H9 (cell line): ENCODE results near the gene FGF16. TPM values are rescaled to one million over a fixed set of nuclear protein-coding genes. Genes with fewer than 3 reads are reported as not detected.

Experiments used
- DNase-seq: peaks from one replicate; pipeline ENCODE4 v3.0.0-alpha.2; 2017
- H2AFZ ChIP-seq: one replicate; pipeline ENCODE4 v1.6.1; 2013; ENCODE audit warnings: mild to moderate bottlenecking, low read length, control low read depth, moderate library complexity
- H2AK5ac ChIP-seq: 2 replicates; pipeline ENCODE4 v1.6.1; 2013; ENCODE audit warnings: low read length, control low read depth, mixed read lengths; ENCODE audit not compliant: insufficient read length
- H2BK120ac ChIP-seq: one replicate; pipeline ENCODE4 v1.6.1; 2013; ENCODE audit warnings: low read depth, mild to moderate bottlenecking, low read length, control low read depth, inconsistent platforms; ENCODE audit not compliant: poor library complexity, severe bottlenecking
- H2BK12ac ChIP-seq: 2 replicates; pipeline ENCODE4 v1.6.1; 2013; ENCODE audit warnings: low read length, control low read depth, mixed read lengths, low read depth; ENCODE audit not compliant: insufficient read length
- H2BK15ac ChIP-seq: 2 replicates; pipeline ENCODE4 v1.6.1; 2013; ENCODE audit warnings: low read depth, low read length, control low read depth
- H2BK20ac ChIP-seq: one replicate; pipeline ENCODE4 v1.6.1; 2013; ENCODE audit warnings: low read depth, mild to moderate bottlenecking, low read length, control low read depth, inconsistent platforms; ENCODE audit not compliant: poor library complexity, severe bottlenecking
- H2BK5ac ChIP-seq: 2 replicates; pipeline ENCODE4 v1.6.1; 2013; ENCODE audit warnings: low read length, control low read depth, mixed read lengths; ENCODE audit not compliant: insufficient read length
- H3K14ac ChIP-seq: 2 replicates; pipeline ENCODE4 v1.6.1; 2013; ENCODE audit warnings: low read length, control low read depth; ENCODE audit not compliant: insufficient read depth
- H3K18ac ChIP-seq: 2 replicates; pipeline ENCODE4 v1.6.1; 2013; ENCODE audit warnings: low read depth, mild to moderate bottlenecking, mixed read lengths, low read length, control low read depth; ENCODE audit not compliant: insufficient read length
- H3K23ac ChIP-seq: 2 replicates; pipeline ENCODE4 v1.6.1; 2013; ENCODE audit warnings: low read length, control low read depth, mixed read lengths, low read depth; ENCODE audit not compliant: insufficient read length
- H3K23me2 ChIP-seq: 2 replicates; pipeline ENCODE4 v1.6.1; 2013; ENCODE audit warnings: low read depth, mild to moderate bottlenecking, mixed read lengths, low read length, control low read depth; ENCODE audit not compliant: insufficient read length, poor library complexity, severe bottlenecking
- H3K27ac ChIP-seq: 2 replicates; pipeline ENCODE4 v1.5.1; 2013; ENCODE audit warnings: low read length, control low read depth, mixed read lengths, low read depth; ENCODE audit not compliant: insufficient read length
- H3K27me3 ChIP-seq: 2 replicates; pipeline ENCODE4 v1.6.1; 2013; ENCODE audit warnings: low read length, control low read depth, inconsistent platforms; ENCODE audit not compliant: insufficient read depth
- H3K4ac ChIP-seq: 2 replicates; pipeline ENCODE4 v1.6.1; 2013; ENCODE audit warnings: low read depth, mild to moderate bottlenecking, control low read depth, inconsistent platforms, low read length, moderate library complexity
- H3K4me1 ChIP-seq: 2 replicates; pipeline ENCODE4 v1.6.1; 2013; ENCODE audit warnings: low read length, control low read depth, inconsistent platforms; ENCODE audit not compliant: insufficient read depth
- H3K4me2 ChIP-seq: 2 replicates; pipeline ENCODE4 v1.6.1; 2013; ENCODE audit warnings: low read length, control low read depth, mixed read lengths; ENCODE audit not compliant: insufficient read length, insufficient read depth
- H3K56ac ChIP-seq: 2 replicates; pipeline ENCODE4 v1.6.1; 2013; ENCODE audit warnings: low read depth, mild to moderate bottlenecking, mixed read lengths, low read length, control low read depth; ENCODE audit not compliant: insufficient read length
- H3K79me1 ChIP-seq: 2 replicates; pipeline ENCODE4 v1.6.1; 2013; ENCODE audit warnings: low read depth, mild to moderate bottlenecking, moderate library complexity, low read length, control low read depth, inconsistent platforms; ENCODE audit not compliant: insufficient read depth, poor library complexity, severe bottlenecking
- H3K79me2 ChIP-seq: 2 replicates; pipeline ENCODE4 v1.6.1; 2013; ENCODE audit warnings: low read length, control low read depth, inconsistent platforms; ENCODE audit not compliant: insufficient read depth
- H3K9ac ChIP-seq: 2 replicates; pipeline ENCODE4 v1.6.1; 2013; ENCODE audit warnings: low read length, control low read depth, mixed read lengths; ENCODE audit not compliant: insufficient read length; ENCODE audit errors: extremely low read depth
- H3K9me3 ChIP-seq: one replicate; pipeline ENCODE4 v1.6.1; 2013; ENCODE audit warnings: low read depth, low read length, inconsistent platforms; ENCODE audit not compliant: control insufficient read depth
- H3T11ph ChIP-seq: one replicate; pipeline ENCODE4 v1.6.1; 2013; ENCODE audit warnings: mild to moderate bottlenecking, low read length, control low read depth, inconsistent platforms
- H4K20me1 ChIP-seq: one replicate; pipeline ENCODE4 v1.6.1; 2013; ENCODE audit not compliant: control insufficient read depth, insufficient read length, insufficient read depth
- H4K5ac ChIP-seq: 2 replicates; pipeline ENCODE4 v1.6.1; 2013; ENCODE audit warnings: low read depth, mild to moderate bottlenecking, mixed read lengths, low read length, control low read depth; ENCODE audit not compliant: insufficient read length
- H4K8ac ChIP-seq: replicated peaks from 2 replicates; pipeline ENCODE4 v1.6.1; 2013; ENCODE audit warnings: low read length, control low read depth, mixed read lengths, low read depth; ENCODE audit not compliant: insufficient read length
- H4K91ac ChIP-seq: 2 replicates; pipeline ENCODE4 v1.6.1; 2013; ENCODE audit warnings: low read depth, mild to moderate bottlenecking, moderate library complexity, mixed read lengths, low read length, control low read depth; ENCODE audit not compliant: insufficient read length
- H3K27ac Mint-ChIP-seq, 3 experiments: 2 replicates in 2 of 3; 3 replicates in 1 of 3; pipeline ENCODE4 v1.8.0; 2020 to 2021; ENCODE audit warnings: mixed read lengths in 3 of 3, mild to moderate bottlenecking in 1 of 3, moderate library complexity in 1 of 3
- H3K27me3 Mint-ChIP-seq: 2 replicates; pipeline ENCODE4 v1.8.0; 2021; ENCODE audit warnings: low read depth, mild to moderate bottlenecking, moderate library complexity, mixed read lengths
- H3K36me3 Mint-ChIP-seq, 3 experiments: 2 replicates in 2 of 3; 3 replicates in 1 of 3; pipeline ENCODE4 v1.8.0; 2020 to 2021; ENCODE audit warnings: low read depth in 3 of 3, mixed read lengths in 3 of 3; ENCODE audit not compliant: insufficient read depth in 1 of 3
- H3K4me1 Mint-ChIP-seq, 2 experiments: 2 replicates each; pipeline ENCODE4 v1.8.0; 2020; ENCODE audit warnings: mixed read lengths in 2 of 2
- H3K4me3 Mint-ChIP-seq, 2 experiments: 2 replicates in 1 of 2; 3 replicates in 1 of 2; pipeline ENCODE4 v1.8.0; 2020 to 2021; ENCODE audit warnings: mild to moderate bottlenecking in 2 of 2, mixed read lengths in 2 of 2, moderate library complexity in 1 of 2
- H3K9me3 Mint-ChIP-seq, 2 experiments: 2 replicates in 1 of 2; 3 replicates in 1 of 2; pipeline ENCODE4 v1.8.0; 2020; ENCODE audit warnings: mild to moderate bottlenecking in 2 of 2, mixed read lengths in 2 of 2, moderate library complexity in 1 of 2
- CTCF ChIP-seq: fragments of 200-600 bp; sonication (generic); conservative IDR thresholded peaks from 3 replicates; pipeline ENCODE4 v1.8.0; 2021; ENCODE audit warnings: antibody characterized with exemption, mild to moderate bottlenecking
- WGBS: extraction: QIAGEN DNeasy Blood & Tissue Kit; methylation state at CpG from one replicate; pipeline ENCODE4 v1.1.7; 2013; ENCODE audit warnings: missing lambda C conversion rate, low lambda C conversion rate, mixed read lengths; ENCODE audit not compliant: insufficient read length; ENCODE audit errors: extremely low coverage; 5-methylcytosine and 5-hydroxymethylcytosine counted together
- total RNA-seq: library from RNA; stranded (reverse); gene quantifications from 2 replicates; pipeline ENCODE4 v1.2.1, GENCODE V29; 2021

Gene FGF16
- total RNA-seq, 1 experiment from 2014 or later: 2.8 TPM

- no peak overlapping the region for H3K27ac Mint-ChIP-seq
- peaks cover 10 to 12% of the 10 kb centered on the region in 2 experiments for H3K4me1 Mint-ChIP-seq
- no peak overlapping the region for H3K4me3 Mint-ChIP-seq
- Histone ChIP-seq H2BK15ac (no peak overlapping the region), H3T11ph (no peak overlapping the region), H3K9ac (no peak overlapping the region), H3K23ac (no peak overlapping the region), H4K5ac (no peak overlapping the region), H3K23me2 (peaks cover 15% of the 10 kb centered on the region), H4K20me1 (no peaks in the 10 kb centered on the region), H3K4ac (no peak overlapping the region), H3K27ac (no peak overlapping the region), H2BK20ac (no peak overlapping the region), H2AFZ (no peak overlapping the region), H3K14ac (no peak overlapping the region), H2BK5ac (no peak overlapping the region), H2BK12ac (no peak overlapping the region), H3K9me3 (peaks cover 10% of the 10 kb centered on the region), H2BK120ac (no peak overlapping the region), H3K56ac (no peak overlapping the region), H3K4me1 (no peaks in the 10 kb centered on the region), H3K79me2 (no peaks in the 10 kb centered on the region), H4K91ac (no peak overlapping the region), H2AK5ac (no peak overlapping the region), H3K18ac (no peak overlapping the region), H3K79me1 (no peaks in the 10 kb centered on the region), H4K8ac (no peak overlapping the region), H3K27me3 (no peaks in the 10 kb centered on the region), H3K4me2 (no peak overlapping the region)
- peaks cover 20% of the 10 kb centered on the region for H3K27me3 Mint-ChIP-seq
- WGBS: no CpG with 5 or more reads among the region's 3 CpGs
- no peak for TF ChIP-seq CTCF
- DNase-seq: no peak
- peaks cover 0 to 3% (median 0%) of the 10 kb centered on the region in 3 experiments; a peak in 3 of 7 replicates for H3K36me3 Mint-ChIP-seq
- H3K9me3 Mint-ChIP-seq: peaks cover 62 to 65% of the 10 kb centered on the region in 2 experiments
Measured at GRCh38 chrX:77444545-77444944, 2.6 kb upstream of the FGF16 start.
